Mesenchymal stem cell (in vitro differentiated cells and primary cell): ENCODE results near the gene PRKAG3.
"Not testable (repeated sequence)": the region's sequence is repeated elsewhere in the genome, so short reads cannot be mapped to it uniquely, and the experiment has no call there.

Experiments used
- DNase-seq: peaks from one replicate; pipeline ENCODE4 v3.0.0-alpha.2; 2013
- H2AFZ ChIP-seq: one replicate; pipeline ENCODE4 v1.6.1; 2013; ENCODE audit warnings: low read depth, mild to moderate bottlenecking, control low read depth, inconsistent platforms, low read length, moderate library complexity
- H2AK5ac ChIP-seq: 2 replicates; pipeline ENCODE4 v1.6.1; 2013; ENCODE audit warnings: low read length, moderate library complexity, mild to moderate bottlenecking, inconsistent platforms; ENCODE audit not compliant: severe bottlenecking
- H2BK120ac ChIP-seq: one replicate; pipeline ENCODE4 v1.6.1; 2013; ENCODE audit warnings: low read depth, mild to moderate bottlenecking, inconsistent platforms, low read length, moderate library complexity
- H2BK12ac ChIP-seq, 2 experiments: one replicate each; pipeline ENCODE4 v1.6.1; 2013; ENCODE audit warnings: inconsistent platforms in 2 of 2, low read length in 2 of 2, mild to moderate bottlenecking in 2 of 2, moderate library complexity in 2 of 2, control low read depth in 1 of 2
- H2BK15ac ChIP-seq: one replicate; pipeline ENCODE4 v1.6.1; 2013; ENCODE audit warnings: mild to moderate bottlenecking, low read depth, inconsistent platforms; ENCODE audit not compliant: poor library complexity, severe bottlenecking
- H2BK5ac ChIP-seq: 2 replicates; pipeline ENCODE4 v1.6.1; 2013; ENCODE audit warnings: low read depth, mild to moderate bottlenecking, low read length, control low read depth, inconsistent platforms; ENCODE audit not compliant: poor library complexity, severe bottlenecking
- H3K14ac ChIP-seq, 2 experiments: one replicate each; pipeline ENCODE4 v1.6.1; 2013; ENCODE audit warnings: inconsistent platforms in 2 of 2, low read length in 2 of 2, control low read depth in 1 of 2, mild to moderate bottlenecking in 1 of 2, moderate library complexity in 1 of 2
- H3K18ac ChIP-seq, 2 experiments: one replicate each; pipeline ENCODE4 v1.6.1; 2013; ENCODE audit warnings: inconsistent platforms in 2 of 2, low read length in 2 of 2, control low read depth in 1 of 2, low read depth in 1 of 2, mild to moderate bottlenecking in 1 of 2
- H3K23ac ChIP-seq, 2 experiments: one replicate each; pipeline ENCODE4 v1.6.1; 2013; ENCODE audit warnings: inconsistent platforms in 2 of 2, low read length in 2 of 2, mild to moderate bottlenecking in 2 of 2, moderate library complexity in 2 of 2, control low read depth in 1 of 2
- H3K27ac ChIP-seq: 2 replicates; pipeline ENCODE4 v1.5.1; 2013; ENCODE audit warnings: mild to moderate bottlenecking, moderate library complexity, low read length, control low read depth, inconsistent platforms; ENCODE audit not compliant: poor library complexity, severe bottlenecking
- H3K27me3 ChIP-seq, 2 experiments: 2 replicates each; pipeline versions ENCODE4 v1.6.1 to v1.7.0; 2013; ENCODE audit warnings: low read length in 2 of 2, mild to moderate bottlenecking in 2 of 2, moderate library complexity in 2 of 2, control low read depth in 1 of 2, inconsistent platforms in 1 of 2; ENCODE audit not compliant: control insufficient read depth in 1 of 2, insufficient read depth in 1 of 2
- H3K36me3 ChIP-seq, 2 experiments: 2 replicates each; pipeline versions ENCODE4 v1.6.1 to v1.7.0; 2013; ENCODE audit warnings: low read length in 2 of 2, control low read depth in 1 of 2, inconsistent platforms in 1 of 2, low read depth in 1 of 2, mild to moderate bottlenecking in 1 of 2; ENCODE audit not compliant: insufficient read depth in 2 of 2, control insufficient read depth in 1 of 2
- H3K4ac ChIP-seq, 2 experiments: one replicate each; pipeline ENCODE4 v1.6.1; 2013; ENCODE audit warnings: inconsistent platforms in 2 of 2, low read length in 2 of 2, mild to moderate bottlenecking in 2 of 2, moderate library complexity in 2 of 2, control low read depth in 1 of 2, low read depth in 1 of 2
- H3K4me1 ChIP-seq: 2 replicates; pipeline ENCODE4 v1.6.1; 2013; ENCODE audit warnings: low read depth, low read length, control low read depth; ENCODE audit not compliant: control insufficient read depth, insufficient read depth
- H3K4me2 ChIP-seq: 2 replicates; pipeline ENCODE4 v1.6.1; 2013; ENCODE audit warnings: low read length, mild to moderate bottlenecking, inconsistent platforms; ENCODE audit not compliant: poor library complexity, severe bottlenecking
- H3K4me3 ChIP-seq, 2 experiments: 2 replicates each; pipeline versions ENCODE4 v1.5.1 to v1.7.0; 2013; ENCODE audit warnings: low read length in 2 of 2, mild to moderate bottlenecking in 2 of 2, control low read depth in 1 of 2, low read depth in 1 of 2; ENCODE audit not compliant: insufficient read depth in 1 of 2
- H3K79me1 ChIP-seq: replicated peaks from 2 replicates; pipeline ENCODE4 v1.6.1; 2013; ENCODE audit warnings: mild to moderate bottlenecking, control low read depth, low read length, inconsistent platforms; ENCODE audit not compliant: poor library complexity, severe bottlenecking
- H3K9ac ChIP-seq: 2 replicates; pipeline ENCODE4 v1.7.0; 2013; ENCODE audit warnings: mild to moderate bottlenecking, low read length, moderate library complexity
- H3K9me3 ChIP-seq: 2 replicates; pipeline ENCODE4 v1.7.0; 2013; ENCODE audit warnings: mild to moderate bottlenecking, low read length; ENCODE audit not compliant: control insufficient read depth
- H4K8ac ChIP-seq: one replicate; pipeline ENCODE4 v1.6.1; 2013; ENCODE audit warnings: inconsistent platforms, mild to moderate bottlenecking, low read length, moderate library complexity
- H4K91ac ChIP-seq: one replicate; pipeline ENCODE4 v1.6.1; 2013; ENCODE audit warnings: mild to moderate bottlenecking, low read length, inconsistent platforms
- WGBS: methylation state at CpG from one replicate; pipeline ENCODE4 v1.1.7; 2013; ENCODE audit warnings: mixed read lengths; 5-methylcytosine and 5-hydroxymethylcytosine counted together

The PRKAG3 gene

GRCh38 chr2:218777276-218777990 lies 54.2 kb downstream of the PRKAG3 start:
- H2BK120ac ChIP-seq = no peak overlapping the region
- no peak overlapping the region for H2BK12ac ChIP-seq
- H3K18ac ChIP-seq = no peak overlapping the region
- H3K9me3 ChIP-seq = peaks cover 18% of the 10 kb centered on the region
- no peak overlapping the region for H2BK15ac ChIP-seq
- peaks cover 5% of the 10 kb centered on the region for H3K79me1 ChIP-seq
- no peak overlapping the region for H3K4me2 ChIP-seq
- no peak overlapping the region for H2BK5ac ChIP-seq
- H4K8ac ChIP-seq = no peak overlapping the region
- no peak overlapping the region for H3K9ac ChIP-seq
- no peak overlapping the region for H2AK5ac ChIP-seq
- 95% methylated on average over 7 of the region's 9 CpGs for WGBS
- no peaks in the 10 kb centered on the region for H3K27me3 ChIP-seq
- no peaks in the 10 kb centered on the region for H3K36me3 ChIP-seq
- H3K14ac ChIP-seq = no peak overlapping the region
- H3K4me3 ChIP-seq = peak overlapping the region in 1 of 2 experiments; percentile 33
- peaks cover 4% of the 10 kb centered on the region for H3K4me1 ChIP-seq
- no peak overlapping the region for H3K4ac ChIP-seq
- H3K27ac ChIP-seq = no peak overlapping the region
- H2AFZ ChIP-seq = no peak overlapping the region
- DNase-seq = no peak
- H4K91ac ChIP-seq = no peak overlapping the region
- H3K23ac ChIP-seq = no peak overlapping the region

- H3K9me3 ChIP-seq = peaks cover 18% of the 10 kb centered on the region
- H2AK5ac ChIP-seq = no peak overlapping the region
- no peak overlapping the region for H3K4ac ChIP-seq
- H3K79me1 ChIP-seq = no peaks in the 10 kb centered on the region
- no peak overlapping the region for H2BK5ac ChIP-seq
- H3K4me3 ChIP-seq = no peak overlapping the region
- WGBS = 100% methylated on average over 1 of the region's 1 CpG
- H2BK120ac ChIP-seq = no peak overlapping the region
- no peak overlapping the region for H2BK15ac ChIP-seq
- no peak overlapping the region for H3K23ac ChIP-seq
- no peak overlapping the region for H2AFZ ChIP-seq
- no peak overlapping the region for H3K14ac ChIP-seq
- no peak overlapping the region for H4K91ac ChIP-seq
- no peak overlapping the region for H4K8ac ChIP-seq
- no peak overlapping the region for H3K27ac ChIP-seq
- H2BK12ac ChIP-seq = no peak overlapping the region
- DNase-seq = no peak
- no peaks in the 10 kb centered on the region for H3K27me3 ChIP-seq
- H3K9ac ChIP-seq = no peak overlapping the region
- H3K4me2 ChIP-seq = no peak overlapping the region
- no peaks in the 10 kb centered on the region for H3K36me3 ChIP-seq
- no peaks in the 10 kb centered on the region for H3K4me1 ChIP-seq
- no peak overlapping the region for H3K18ac ChIP-seq
Measured at GRCh38 chr2:218776488-218776887, 55.1 kb downstream of the PRKAG3 start.

- Histone ChIP-seq H3K79me1 (no peaks in the 10 kb centered on the region), H2BK120ac (no peak overlapping the region), H2AFZ (no peak overlapping the region), H2BK12ac (no peak overlapping the region), H3K36me3 (no peaks in the 10 kb centered on the region), H3K4me2 (no peak overlapping the region), H3K27me3 (no peaks in the 10 kb centered on the region), H2AK5ac (no peak overlapping the region), H3K9me3 (peaks cover 18% of the 10 kb centered on the region), H3K4me3 (no peak overlapping the region), H2BK5ac (no peak overlapping the region), H3K18ac (no peak overlapping the region), H3K4me1 (no peaks in the 10 kb centered on the region), H3K27ac (no peak overlapping the region), H3K9ac (no peak overlapping the region), H3K4ac (no peak overlapping the region), H2BK15ac (no peak overlapping the region), H3K14ac (no peak overlapping the region), H3K23ac (no peak overlapping the region), H4K91ac (no peak overlapping the region), H4K8ac (no peak overlapping the region)
- no CpG with 5 or more reads among the region's 2 CpGs for WGBS
- DNase-seq = no peak
Measured at GRCh38 chr2:218773881-218774280, 57.7 kb downstream of the PRKAG3 start.

- H3K27me3 ChIP-seq, H3K79me1 ChIP-seq, H4K8ac ChIP-seq, H3K14ac ChIP-seq, H4K91ac ChIP-seq, H3K4ac ChIP-seq, H2AFZ ChIP-seq, H3K9ac ChIP-seq, DNase-seq, H2BK5ac ChIP-seq, H3K4me2 ChIP-seq, H2BK120ac ChIP-seq, H3K18ac ChIP-seq, H3K23ac ChIP-seq, H2AK5ac ChIP-seq, H3K4me3 ChIP-seq, H2BK15ac ChIP-seq, H3K27ac ChIP-seq, H2BK12ac ChIP-seq, H3K36me3 ChIP-seq, H3K4me1 ChIP-seq: not testable (repeated sequence)
- 96% methylated on average over 5 of the region's 5 CpGs for WGBS
- peaks cover 15% of the 10 kb centered on the region for H3K9me3 ChIP-seq
Measured at GRCh38 chr2:218772759-218773158, 58.8 kb downstream of the PRKAG3 start.
